Ecto neural progenitor cell (in vitro differentiated cells): Measurements from ENCODE around the gene LCE3A.
"Not testable (repeated sequence)": the region's sequence is repeated elsewhere in the genome, so short reads cannot be mapped to it uniquely, and the experiment has no call there.

Source experiments
- DNase-seq: peaks from one replicate; pipeline ENCODE4 v3.0.0-alpha.2; 2018; ENCODE audit warnings: low spot score

The LCE3A gene, protein sequence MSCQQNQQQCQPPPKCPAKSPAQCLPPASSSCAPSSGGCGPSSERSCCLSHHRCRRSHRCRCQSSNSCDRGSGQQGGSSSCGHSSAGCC

GRCh38 chr1:152622803-152623202 is at the start of gene LCE3A:
Gene LCE3A, minus strand, starts transcription at chr1:152623103. Its CDS starts 0 bp downstream, at chr1:152623103.
- no peak for DNase-seq

GRCh38 chr1:152667648-152668047 is 44.7 kb upstream of the LCE3A start:
- no peak for DNase-seq

GRCh38 chr1:152666171-152666570 is 43.3 kb upstream of the LCE3A start:
- not testable (repeated sequence) for DNase-seq

- DNase-seq: no peak
These were observed 40.2 kb upstream of the LCE3A start, which contains the start of gene LCE2D for GRCh38 chr1:152663098-152663497. Gene LCE2D, plus strand, starts transcription at chr1:152663380. Its CDS starts 726 bp downstream, at chr1:152664106.

DNA sequence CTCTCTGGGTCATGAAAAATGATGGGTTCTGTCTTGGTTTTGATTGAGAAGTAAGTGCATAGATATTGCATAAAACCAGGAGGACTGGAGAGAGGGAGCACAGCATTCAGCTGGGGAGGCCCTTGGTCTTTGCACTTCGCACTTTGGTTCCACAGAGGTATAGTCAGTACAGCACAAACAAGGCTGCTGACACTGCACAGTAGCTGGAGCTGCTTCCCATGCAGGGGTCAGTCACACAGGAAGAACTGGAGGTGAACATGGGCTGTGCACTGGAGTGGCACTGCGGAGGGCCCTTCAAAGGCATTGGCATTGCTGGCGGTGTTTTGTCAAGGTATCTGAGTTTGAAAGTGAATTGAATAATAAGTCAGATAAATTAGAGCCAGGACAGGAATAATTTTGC is 35.7 kb upstream of the LCE3A start:
- no peak for DNase-seq

- no peak for DNase-seq
These were observed 34.8 kb upstream of the LCE3A start for GRCh38 chr1:152657677-152658076.

GRCh38 chr1:152656459-152656858 is 33.6 kb upstream of the LCE3A start:
- DNase-seq: no peak

GRCh38 chr1:152654110-152654509 is 31.2 kb upstream of the LCE3A start:
- DNase-seq: no peak

GRCh38 chr1:152646656-152647055 is 23.8 kb upstream of the LCE3A start:
- DNase-seq: no peak

DNA sequence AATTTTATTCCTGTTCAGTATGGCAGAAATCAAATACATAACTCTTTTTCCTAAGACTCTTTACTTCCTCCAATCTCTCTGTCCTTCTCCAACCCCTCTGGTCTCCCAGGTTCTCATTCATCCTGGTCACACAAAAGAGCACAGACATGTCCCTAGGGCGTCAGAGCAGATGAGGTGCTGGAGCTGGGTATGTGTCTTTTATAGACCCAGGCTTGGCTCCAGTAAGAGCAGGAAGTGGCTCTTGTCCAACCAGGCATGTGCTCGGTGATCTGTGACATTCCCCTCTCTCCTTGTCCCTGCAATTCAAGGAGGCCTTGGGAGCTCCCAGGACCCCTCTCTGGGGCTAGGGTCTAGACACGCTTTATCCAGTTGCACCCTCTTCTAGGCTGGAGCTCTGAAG is 22.2 kb upstream of the LCE3A start:
- no peak for DNase-seq

GRCh38 chr1:152643945-152644344 is 21.0 kb upstream of the LCE3A start:
- no peak for DNase-seq

DNA sequence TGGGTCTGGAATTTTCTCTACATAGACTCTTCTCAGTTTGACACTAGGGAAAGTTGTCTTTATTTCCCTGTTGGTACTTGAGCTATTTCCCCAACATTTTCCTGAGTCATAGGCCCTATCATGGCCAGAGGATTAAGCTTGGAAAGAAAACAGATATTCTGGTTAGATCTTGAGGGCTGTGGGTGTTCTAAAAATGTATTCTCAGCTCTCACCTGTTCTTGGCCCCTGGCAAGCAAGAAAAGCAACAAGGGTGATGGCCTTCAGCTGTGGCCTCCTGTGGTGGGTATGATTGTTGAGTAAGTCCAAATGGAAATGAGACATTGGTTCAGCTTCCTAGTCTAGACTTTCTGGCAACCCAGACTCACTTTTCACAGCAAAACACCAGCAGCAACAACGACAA is 17.4 kb upstream of the LCE3A start:
- DNase-seq: no peak

DNA sequence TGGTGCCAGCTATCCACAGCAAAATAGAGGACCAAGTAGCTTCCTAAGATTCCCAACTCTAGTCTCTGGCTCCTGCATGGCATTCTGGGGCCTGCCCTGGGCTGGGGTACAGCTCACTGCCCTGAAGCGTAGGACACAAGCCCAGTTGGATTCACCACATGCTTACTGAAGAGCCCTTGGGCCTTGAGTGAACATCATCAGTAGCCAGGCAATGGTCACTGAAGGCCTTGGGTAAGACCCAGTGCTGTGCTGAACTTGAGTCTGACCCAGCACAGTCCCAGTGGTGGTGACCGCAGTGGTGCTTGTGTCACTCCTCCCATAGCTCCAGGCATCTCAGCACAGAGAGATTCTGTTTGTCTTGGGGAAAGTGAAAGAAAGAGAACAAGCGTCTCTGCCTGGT is 7.7 kb upstream of the LCE3A start:
- no peak for DNase-seq

DNA sequence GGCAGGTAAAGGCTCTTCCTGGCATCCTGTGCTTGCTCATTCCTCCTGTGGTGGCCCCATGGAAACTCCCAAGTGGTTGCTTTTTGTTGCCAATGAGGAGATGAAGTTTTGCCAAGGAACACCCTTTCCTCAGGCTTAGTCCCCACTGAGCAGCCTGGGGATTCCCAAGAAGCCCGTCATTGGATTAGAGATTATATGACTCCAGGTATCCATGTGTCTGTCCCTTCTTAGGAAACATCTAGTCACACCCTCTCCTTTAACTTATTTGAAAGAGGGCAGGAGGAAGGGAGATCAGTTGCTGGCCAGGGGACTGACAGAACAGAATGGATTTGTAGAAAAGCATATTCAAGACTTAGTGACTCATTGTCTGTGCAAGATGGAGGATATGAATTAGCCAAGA is 3.8 kb upstream of the LCE3A start:
- DNase-seq: no peak

DNA sequence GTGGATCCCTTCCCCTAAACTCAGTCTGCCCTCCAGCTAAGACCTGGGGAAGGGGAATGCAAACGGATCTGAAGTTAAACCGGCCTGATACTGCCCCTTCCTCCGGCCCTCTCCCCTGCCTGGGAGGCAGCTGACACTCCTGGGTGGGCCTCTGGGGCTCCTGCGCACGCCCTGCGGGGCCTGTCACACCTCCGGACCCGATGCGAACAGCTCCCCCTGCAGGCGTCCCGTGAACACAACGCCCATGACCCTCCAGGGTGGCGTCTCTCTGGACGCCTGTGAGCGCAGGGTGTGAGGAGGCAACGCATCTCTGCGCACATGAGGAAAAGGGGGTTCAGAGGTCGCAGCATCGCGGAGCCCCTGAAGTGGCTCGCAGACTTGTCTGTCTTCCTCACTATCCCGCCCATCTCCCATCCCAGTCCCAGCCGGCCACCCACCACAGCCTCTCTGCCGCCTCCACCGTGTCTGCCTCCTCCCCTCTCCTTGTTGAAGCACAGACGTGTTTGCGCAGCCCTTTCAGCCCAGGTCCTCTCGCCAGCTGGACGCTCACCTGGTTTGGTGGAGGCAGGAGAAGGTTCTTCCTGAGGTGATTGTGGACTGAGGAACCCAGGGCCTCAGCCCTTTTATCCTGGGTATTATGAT is 421 bp upstream of the LCE3A start:
- DNase-seq: no peak

DNA sequence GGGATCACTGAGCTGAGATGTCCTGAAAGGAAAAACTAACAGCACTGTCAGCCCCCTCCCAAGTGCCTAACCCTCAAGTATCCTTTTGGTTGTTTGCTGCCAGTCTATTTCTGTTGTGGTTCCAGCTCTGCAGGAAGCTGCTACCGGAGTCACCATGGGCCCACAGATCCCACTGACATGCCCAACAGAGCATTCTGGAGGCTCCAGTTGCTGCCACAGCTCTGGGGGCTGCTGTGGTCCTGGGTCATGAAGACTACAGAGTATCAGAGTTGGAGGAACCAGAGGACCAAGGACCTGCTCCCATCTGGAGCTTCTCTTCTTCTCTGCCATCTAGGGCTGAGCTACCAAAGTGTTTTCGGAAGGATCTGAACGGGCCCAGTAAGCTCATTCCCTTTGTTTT is 910 bp downstream of the LCE3A start:
- no peak for DNase-seq

- no peak for DNase-seq
These were observed 9.4 kb downstream of the LCE3A start, which contains the start of gene LCE3B for GRCh38 chr1:152613511-152613910. Gene LCE3B, plus strand, starts transcription at chr1:152613811. Its CDS starts 0 bp downstream, at chr1:152613811.

DNA sequence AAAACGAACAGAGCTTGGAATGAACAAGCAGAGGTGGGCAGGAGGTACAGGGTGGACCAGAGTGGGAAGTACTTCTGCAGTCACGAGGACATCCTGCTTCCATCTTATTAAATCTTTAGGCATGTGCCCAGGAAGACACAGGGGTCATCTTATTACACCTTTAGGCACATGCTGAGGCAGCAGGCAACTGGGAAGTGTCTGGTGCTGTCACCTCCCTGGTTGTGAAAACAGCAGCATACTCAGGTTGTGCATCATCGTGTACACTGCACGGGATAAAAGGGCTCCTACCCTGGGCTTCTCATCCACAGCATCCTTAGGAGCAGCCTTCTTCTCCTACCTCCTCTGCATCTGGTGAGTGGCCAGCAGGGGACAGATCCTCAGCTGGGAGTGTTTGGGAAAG is 23.0 kb downstream of the LCE3A start, which contains the start of gene LCE3C:
LCE3C (plus strand) TSS at position 301 of the 400 bp plus-strand sequence. CDS start 498 bp downstream, outside the sequence.
- DNase-seq: no peak

- no peak for DNase-seq
These were observed 25.9 kb downstream of the LCE3A start for GRCh38 chr1:152596986-152597385.

DNA sequence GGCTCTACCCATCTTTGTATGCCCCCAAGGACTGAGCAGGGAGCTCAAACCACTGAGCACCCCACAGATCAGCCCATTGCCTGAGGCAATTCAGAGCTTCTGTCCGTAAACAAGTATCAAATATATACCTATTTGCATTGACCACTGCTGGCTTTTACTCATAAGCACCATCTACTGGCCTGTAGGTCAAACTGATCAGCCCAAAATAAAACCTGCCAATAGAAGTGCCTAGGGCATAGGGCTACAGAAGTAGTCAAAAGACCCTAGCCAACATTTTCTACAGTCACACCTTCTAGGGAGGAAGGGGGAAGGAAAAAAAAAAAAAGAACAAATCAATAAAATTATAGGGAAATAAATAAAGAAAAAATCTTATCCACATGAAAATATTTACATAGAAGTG is 37.3 kb downstream of the LCE3A start:
- no peak for DNase-seq

DNA sequence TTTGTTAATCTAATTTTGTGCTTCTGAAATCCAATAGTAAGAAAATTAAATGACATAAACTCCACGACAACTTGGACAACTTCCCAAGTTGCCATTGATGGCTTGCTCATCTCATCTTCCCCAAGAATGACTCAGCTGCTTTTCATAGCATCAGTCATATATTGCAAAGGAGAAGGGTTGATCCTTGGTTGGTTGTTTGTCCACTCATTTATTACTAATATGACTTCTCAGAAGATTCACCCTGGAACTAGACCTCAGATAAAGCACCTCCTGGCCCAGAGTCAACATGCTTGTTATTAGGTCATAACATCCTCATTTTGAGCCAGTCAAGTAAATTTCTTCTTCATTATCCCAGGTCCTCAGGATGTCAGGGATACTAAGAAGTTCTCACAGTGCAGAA is 40.3 kb downstream of the LCE3A start:
- DNase-seq: no peak

DNA sequence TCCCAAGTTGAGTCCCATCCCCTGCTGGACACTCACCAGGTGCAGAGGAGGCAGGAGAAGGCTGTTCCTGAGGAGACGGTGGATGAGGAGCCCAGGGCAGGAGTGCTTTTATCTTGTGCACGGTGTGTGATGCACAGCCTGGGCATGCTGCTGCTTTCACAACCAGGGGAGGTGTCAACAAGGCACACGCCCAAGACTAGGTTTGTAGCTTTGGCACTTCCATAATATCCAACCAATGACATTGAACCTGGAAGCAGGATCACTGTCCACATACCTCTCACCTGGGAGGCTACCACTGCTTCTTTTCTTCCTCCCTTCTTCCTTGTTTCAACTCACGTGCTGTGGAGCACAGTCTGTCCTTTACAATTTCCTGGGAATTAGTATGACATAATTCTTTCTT is 42.5 kb downstream of the LCE3A start, which contains the start of gene LCE3D:
LCE3D (minus strand) TSS at position 84 of the 400 bp plus-strand sequence. CDS start 580 bp downstream, outside the sequence.
- DNase-seq: no peak

- not testable (repeated sequence) for DNase-seq
These were observed 43.4 kb downstream of the LCE3A start for GRCh38 chr1:152579526-152579925.

DNA sequence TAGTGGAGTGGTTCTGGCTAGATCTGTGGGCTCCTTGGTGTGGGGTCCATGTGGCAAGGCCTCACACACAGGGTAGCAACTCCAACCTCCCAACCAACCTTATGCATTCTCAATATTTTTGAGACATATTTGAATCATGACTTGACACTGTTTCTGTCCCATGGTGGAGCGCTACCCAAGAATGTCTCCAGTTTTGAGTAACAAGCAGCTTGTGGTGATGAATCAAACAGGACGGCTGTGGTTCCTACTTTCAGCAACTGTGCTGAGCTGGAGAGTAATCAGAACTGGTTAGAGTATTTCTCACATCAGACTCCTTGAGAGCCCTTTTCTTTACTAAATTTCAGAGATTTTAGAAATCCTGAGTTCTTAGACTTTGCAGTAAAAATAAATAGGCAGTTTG is 45.7 kb downstream of the LCE3A start:
- DNase-seq: no peak
